Left ventricle myocardium inferior (tissue), 1 donor: ENCODE results near the gene SLC6A13. TPM values are rescaled to one million over a fixed set of nuclear protein-coding genes. Genes with fewer than 3 reads are reported as not detected.

ENCODE experiments used
- DNase-seq: peaks from one replicate; pipeline ENCODE4 v3.0.0-alpha.2; 2020
- H3K27ac ChIP-seq: fragments of 200-600 bp; replicated peaks from 2 replicates; pipeline ENCODE4 v1.8.0; 2021
- H3K27me3 ChIP-seq: fragments of 200-600 bp; 2 replicates; pipeline ENCODE4 v1.8.0; 2021; ENCODE audit warnings: low read depth
- H3K36me3 ChIP-seq: fragments of 200-600 bp; 2 replicates; pipeline ENCODE4 v1.8.0; 2021
- H3K4me1 ChIP-seq: fragments of 200-600 bp; 2 replicates; pipeline ENCODE4 v1.8.0; 2021
- H3K4me3 ChIP-seq: fragments of 200-600 bp; 2 replicates; pipeline ENCODE4 v1.8.0; 2021; ENCODE audit warnings: mild to moderate bottlenecking, moderate library complexity
- H3K9me3 ChIP-seq: fragments of 200-600 bp; replicated peaks from 2 replicates; pipeline ENCODE4 v1.8.0; 2021
- CTCF ChIP-seq: fragments of 200-600 bp; IDR thresholded peaks from 2 replicates; pipeline ENCODE4 v1.8.0; 2021; ENCODE audit warnings: antibody characterized with exemption, mild to moderate bottlenecking, borderline replicate concordance
- intact Hi-C: fragments of 100-400 bp; cut with micrococcal nuclease; formaldehyde crosslinking; loops from one replicate; pipeline ENCODE4 v1.11.0; 2022
- total RNA-seq: library from RNA; stranded (reverse); fragmentation: NEBNext Ultra II Directional; extraction: Animal tissue kit (Norgen Biotek cat#: 25700); gene quantifications from one replicate; pipeline ENCODE4 v1.2.1, GENCODE V29; 2021
- donor health status: DM: no; HTN: yes; CAD: no; lungs with severe emphysema.

SLC6A13 gene
- total RNA-seq, 1 donor from 2014 or later: 1.8 TPM

GRCh38 chr12:271161-271560, 8.5 kb upstream of the SLC6A13 start:
- H3K9me3 ChIP-seq: no peaks in the 10 kb centered on the region
- H3K4me1 ChIP-seq: peaks cover 29% of the 10 kb centered on the region
- no peak for DNase-seq
- H3K4me3 ChIP-seq: no peak overlapping the region
- H3K27ac ChIP-seq: no peak overlapping the region
- H3K27me3 ChIP-seq: no peaks in the 10 kb centered on the region
- intact Hi-C loops: no loop called here
- no peaks in the 10 kb centered on the region for H3K36me3 ChIP-seq
- TF ChIP-seq CTCF: no peak

DNA sequence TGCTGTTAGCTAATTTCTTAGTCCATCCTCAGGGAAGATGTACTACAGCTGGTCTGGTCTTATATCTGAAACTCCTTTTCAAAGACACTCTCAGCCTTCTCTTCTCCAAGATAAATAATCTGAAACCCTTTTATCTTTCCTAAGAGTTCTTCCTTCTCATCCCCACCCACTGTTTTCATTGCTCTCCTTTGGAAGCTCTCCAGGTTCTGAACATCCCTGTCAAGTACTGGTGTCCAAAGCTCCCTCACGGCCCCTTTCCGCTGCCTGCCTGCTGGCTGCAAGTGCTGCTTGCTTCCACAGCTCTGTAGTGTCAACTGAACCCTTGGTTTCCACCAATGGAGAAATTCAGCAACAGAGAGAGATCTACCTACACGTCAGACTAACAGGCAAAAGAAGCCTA, 6.6 kb upstream of the SLC6A13 start:
- DNase-seq: no peak
- Histone ChIP-seq H3K36me3 (no peaks in the 10 kb centered on the region), H3K4me1 (peaks cover 29% of the 10 kb centered on the region), H3K27me3 (no peaks in the 10 kb centered on the region), H3K27ac (no peak overlapping the region), H3K4me3 (no peak overlapping the region), H3K9me3 (no peaks in the 10 kb centered on the region)
- no peak for TF ChIP-seq CTCF
- intact Hi-C loops: no loop called here

DNA sequence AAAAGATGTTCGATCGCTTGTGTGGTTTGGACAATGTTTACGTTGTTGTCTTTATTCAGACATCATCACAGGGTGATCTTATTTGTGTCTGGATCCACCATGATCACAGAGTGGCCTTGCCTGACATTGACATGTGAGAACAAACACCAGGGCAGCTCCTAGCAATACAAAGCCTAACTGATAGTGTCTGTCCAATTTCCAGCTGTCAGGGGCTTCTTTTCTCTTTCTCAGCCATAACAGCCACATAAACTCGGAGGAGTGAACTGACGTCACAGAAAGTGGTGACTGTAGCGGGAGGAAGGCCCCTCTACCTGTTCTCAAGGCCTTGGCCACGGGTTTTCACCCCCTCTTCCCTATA, 5.8 kb upstream of the SLC6A13 start:
- intact Hi-C loops: no loop called here
- Histone ChIP-seq H3K4me3 (no peak overlapping the region), H3K36me3 (no peaks in the 10 kb centered on the region), H3K4me1 (peaks cover 29% of the 10 kb centered on the region), H3K27ac (no peak overlapping the region), H3K9me3 (no peaks in the 10 kb centered on the region), H3K27me3 (no peaks in the 10 kb centered on the region)
- no peak for DNase-seq
- TF ChIP-seq CTCF: no peak

GRCh38 chr12:267581-268482, 5.2 kb upstream of the SLC6A13 start:
- H3K27ac ChIP-seq: no peak overlapping the region
- intact Hi-C loops: no loop called here
- DNase-seq: no peak

GRCh38 chr12:265096-265495, 2.5 kb upstream of the SLC6A13 start:
- DNase-seq: no peak
- peaks cover 4% of the 10 kb centered on the region for H3K27me3 ChIP-seq
- H3K9me3 ChIP-seq: no peaks in the 10 kb centered on the region
- H3K4me3 ChIP-seq: no peak overlapping the region
- TF ChIP-seq CTCF: no peak
- H3K4me1 ChIP-seq: peaks cover 25% of the 10 kb centered on the region
- no peak overlapping the region for H3K27ac ChIP-seq
- intact Hi-C loops: no loop called here
- H3K36me3 ChIP-seq: no peaks in the 10 kb centered on the region

More at GRCh38 chr12:267581-268482, 5.2 kb upstream of the SLC6A13 start:
- peaks cover 29% of the 10 kb centered on the region for H3K4me1 ChIP-seq
- H3K9me3 ChIP-seq: no peaks in the 10 kb centered on the region
- no peak for TF ChIP-seq CTCF
- no peaks in the 10 kb centered on the region for H3K36me3 ChIP-seq
- H3K4me3 ChIP-seq: no peak overlapping the region
- H3K27me3 ChIP-seq: no peaks in the 10 kb centered on the region
